ENCODE results near the gene SLC35B2. TPM values are rescaled to one million over a fixed set of nuclear protein-coding genes. Genes with fewer than 3 reads are reported as not detected.

SLC35B2 gene
- total and polyA plus RNA-seq, 7 experiments from 2014 or later, result 10.0 to 41.7 (median 20.4) TPM

DNA sequence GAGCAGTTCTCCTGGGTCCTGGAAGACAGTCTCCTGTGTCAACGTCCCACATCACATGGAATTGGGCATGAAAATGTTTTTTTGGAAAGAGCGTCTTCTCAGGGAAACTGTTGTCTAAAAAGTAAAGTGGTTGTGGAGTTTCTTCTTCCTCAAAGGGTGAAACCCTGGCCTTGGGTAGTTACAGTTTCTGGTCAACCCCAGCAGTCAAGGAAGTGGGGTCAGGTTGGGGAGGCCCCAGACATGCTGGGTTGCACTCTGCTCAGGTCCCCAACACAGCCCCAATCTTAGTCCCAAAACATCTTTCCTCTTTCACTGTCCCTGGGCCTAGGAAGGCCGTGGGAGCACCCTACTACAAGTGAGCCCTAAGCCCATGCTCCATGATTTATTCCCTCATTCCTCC lies 9.0 kb upstream of the SLC35B2 start:
- intact Hi-C loops (cut with micrococcal nuclease), result no loop called here
- ATAC-seq (no peak), DNase-seq (no peak)
- Histone ChIP-seq H3K4me1 (ENCODE audit: control insufficient read depth in 2 of 2, insufficient read depth in 2 of 2, low read length in 2 of 2) (peaks cover 30% of the 10 kb centered on the region in 2 donors), H3K9me3 (ENCODE audit: control insufficient read depth in 2 of 3, low read length in 3 of 3) (no peaks in the 10 kb centered on the region), H3K27ac (ENCODE audit: low read depth, low read length) (peak overlapping the region; percentile 97), H3K4me3 (ENCODE audit: low read length) (no peak overlapping the region), H3K27me3 (ENCODE audit: control insufficient read depth in 2 of 2, insufficient read depth in 2 of 2, low read length in 2 of 2) (peaks cover 0 to 10% of the 10 kb centered on the region in 2 donors), H3K36me3 (ENCODE audit: control insufficient read depth in 2 of 3, insufficient read depth in 3 of 3, low read length in 3 of 3) (peaks cover 0 to 4% (median 0%) of the 10 kb centered on the region in 3 experiments)
- Mint-ChIP-seq H3K4me3 (peak overlapping the region; percentile 87 to 99 (median 94)), H3K4me1 (peaks cover 26 to 54% (median 42%) of the 10 kb centered on the region in 7 donors), H3K27me3 (peaks cover 15 to 26% (median 21%) of the 10 kb centered on the region in 5 donors), H3K36me3 (peaks cover 0 to 15% (median 0%) of the 10 kb centered on the region in 5 donors), H3K9me3 (no peaks in the 10 kb centered on the region), H3K27ac (peak overlapping the region; percentile 55 to 96 (median 90))
- ChIA-PET CTCF (interaction anchor here (0.6 to 5.2 kb wide), 6 partner anchors 10 to 72 kb away, joined by 3 to 50 read pairs (median 6); partner anchors contain the start of genes HSP90AB1 and SLC35B2), POLR2A (interaction anchor here (1.3 to 3.7 kb wide), 4 partner anchors 10 to 43 kb away, joined by 3 to 33 read pairs (median 6); partner anchors contain the start of genes HSP90AB1 and SLC29A1)

DNA sequence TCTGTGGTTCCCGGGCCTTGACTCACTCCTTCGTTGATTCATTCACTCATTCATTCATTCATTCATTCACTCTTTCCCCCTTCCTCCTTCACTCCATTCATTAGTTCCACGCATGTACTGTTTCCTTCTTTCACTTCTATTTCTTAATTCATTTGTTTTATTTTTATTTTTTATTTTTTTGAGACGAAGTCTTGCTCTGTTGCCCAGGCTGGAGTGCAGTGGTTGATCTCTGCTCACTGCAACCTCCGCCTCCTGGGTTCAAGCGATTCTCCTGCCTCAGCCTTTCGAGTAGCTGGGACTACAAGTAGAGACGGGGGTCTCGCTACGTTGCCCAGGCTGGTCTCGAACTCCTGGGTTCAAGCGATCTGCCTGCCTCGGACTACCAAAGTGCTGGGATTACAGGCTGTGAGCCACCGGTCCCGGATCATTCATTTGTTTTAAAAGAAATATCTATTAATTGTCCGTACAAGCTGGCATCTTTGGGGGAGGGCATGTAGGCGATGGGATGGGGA lies 8.4 kb upstream of the SLC35B2 start:
- DNase-seq, result no peak
- peaks cover 0 to 17% (median 4%) of the 10 kb centered on the region in 5 donors for H3K36me3 Mint-ChIP-seq
- CTCF ChIA-PET, result interaction anchor here (1.6 to 5.2 kb wide), 2 partner anchors 10 to 39 kb away, joined by 10 to 50 read pairs; partner anchors contain the start of gene SLC35B2
- peak overlapping the region; percentile 97 for H3K27ac ChIP-seq (ENCODE audit: low read depth, low read length)
- H3K36me3 ChIP-seq (ENCODE audit: control insufficient read depth in 2 of 3, insufficient read depth in 3 of 3, low read length in 3 of 3), result peaks cover 0 to 7% (median 0%) of the 10 kb centered on the region in 3 experiments
- POLR2A ChIA-PET, result interaction anchor here (1.3 to 3.7 kb wide), 4 partner anchors 11 to 42 kb away, joined by 3 to 33 read pairs (median 10); partner anchors contain the start of genes HSP90AB1 and SLC29A1
- peaks cover 15 to 22% (median 17%) of the 10 kb centered on the region in 5 donors for H3K27me3 Mint-ChIP-seq
- no peak for ATAC-seq
- H3K27me3 ChIP-seq (ENCODE audit: control insufficient read depth in 2 of 2, insufficient read depth in 2 of 2, low read length in 2 of 2), result peaks cover 0 to 8% of the 10 kb centered on the region in 2 donors
- H3K4me1 ChIP-seq (ENCODE audit: control insufficient read depth in 2 of 2, insufficient read depth in 2 of 2, low read length in 2 of 2), result peaks cover 30% of the 10 kb centered on the region in 2 donors
- peak overlapping the region; percentile 77 to 96 (median 91) for H3K27ac Mint-ChIP-seq
- H3K9me3 Mint-ChIP-seq, result no peaks in the 10 kb centered on the region
- peak overlapping the region; percentile 85 for H3K4me3 ChIP-seq (ENCODE audit: low read length)
- intact Hi-C loops (cut with micrococcal nuclease), result loop anchor here (1.0 to 2.0 kb wide), 9 partner anchors 8 to 138 kb away; partner anchors contain the start of genes CDC5L (in 2 of the 2), SLC29A1 (in 2 of the 2), SLC35B2 (in 2 of the 2) and AARS2 (in 1 of the 2)
- peak overlapping the region; percentile 87 to 99 (median 94) for H3K4me3 Mint-ChIP-seq
- peaks cover 32 to 57% (median 43%) of the 10 kb centered on the region in 7 donors for H3K4me1 Mint-ChIP-seq
- H3K9me3 ChIP-seq (ENCODE audit: control insufficient read depth in 2 of 3, low read length in 3 of 3), result no peaks in the 10 kb centered on the region

DNA sequence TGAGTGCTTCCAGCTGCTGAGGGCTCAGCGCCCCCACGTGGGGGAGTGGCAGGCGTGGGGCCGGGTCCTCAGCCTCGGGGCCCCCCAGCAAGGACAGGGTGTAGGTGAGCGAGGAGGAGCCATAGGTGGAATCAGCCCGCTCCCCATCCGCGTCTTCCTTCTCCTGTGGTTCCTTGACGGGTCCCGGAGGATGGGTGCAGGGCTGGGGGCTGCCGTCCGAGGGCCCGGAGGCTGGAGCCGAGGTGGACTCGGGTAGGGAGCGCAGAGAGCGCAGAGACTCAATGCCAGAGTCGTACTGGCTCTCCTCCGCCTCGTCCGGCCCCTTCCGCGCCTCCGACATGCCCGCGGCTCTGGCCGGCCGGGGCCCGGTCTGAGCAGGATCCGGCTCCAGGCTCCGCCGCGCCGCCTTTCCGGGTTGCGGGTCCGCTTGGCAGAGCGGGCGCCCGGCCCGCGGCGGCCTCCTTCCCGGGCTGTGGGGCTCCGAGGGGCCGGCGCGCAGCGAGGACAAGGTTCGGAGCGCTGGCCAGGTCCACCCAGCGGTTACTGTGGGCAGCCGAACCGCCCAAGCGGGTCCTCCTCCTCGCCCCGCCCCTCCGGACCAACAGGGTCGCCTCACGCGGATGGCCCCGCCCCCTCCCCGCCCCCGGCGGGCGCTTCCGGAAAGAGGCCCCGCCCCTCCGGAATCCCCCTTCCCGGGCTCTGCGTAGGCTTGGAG lies 7.8 kb upstream of the SLC35B2 start, which contains the start of gene NFKBIE:
NFKBIE (minus strand) TSS at position 545 of the 715 bp plus-strand sequence; CDS start at position 340, 205 bp downstream.
- ChIA-PET CTCF (interaction anchor here (1.0 to 5.2 kb wide), 4 partner anchors 9 to 44 kb away, joined by 3 to 50 read pairs (median 4); partner anchors contain the start of gene HSP90AB1), POLR2A (interaction anchor here (1.2 to 3.7 kb wide), 5 partner anchors 10 to 41 kb away, joined by 4 to 33 read pairs (median 8); partner anchors contain the start of genes HSP90AB1 and SLC29A1)
- Mint-ChIP-seq H3K27ac (peak within 1 kb of the TSS; percentile 90 to 96 (median 92)), H3K27me3 (peaks cover 15 to 22% (median 16%) of the 10 kb centered on the region in 5 donors), H3K36me3 (peaks cover 0 to 18% (median 5%) of the 10 kb centered on the region in 5 donors), H3K4me3 (peak within 1 kb of the TSS; percentile 87 to 99 (median 94)), H3K9me3 (no peaks in the 10 kb centered on the region), H3K4me1 (peaks cover 32 to 57% (median 43%) of the 10 kb centered on the region in 7 donors)
- peak within 1 kb of the TSS; percentile 97 for H3K27ac ChIP-seq (ENCODE audit: low read depth, low read length)
- H3K27me3 ChIP-seq (ENCODE audit: control insufficient read depth in 2 of 2, insufficient read depth in 2 of 2, low read length in 2 of 2), result peaks cover 0 to 8% of the 10 kb centered on the region in 2 donors
- H3K9me3 ChIP-seq (ENCODE audit: control insufficient read depth in 2 of 3, low read length in 3 of 3), result no peaks in the 10 kb centered on the region
- peak; percentile 92 for ATAC-seq
- peaks cover 30% of the 10 kb centered on the region in 2 donors for H3K4me1 ChIP-seq (ENCODE audit: control insufficient read depth in 2 of 2, insufficient read depth in 2 of 2, low read length in 2 of 2)
- DNase-seq, result peak; percentile 87 to 99 (median 93)
- intact Hi-C loops (cut with micrococcal nuclease), result loop anchor here (1.0 to 2.0 kb wide), 9 partner anchors 8 to 138 kb away; partner anchors contain the start of genes CDC5L (in 2 of the 2), SLC29A1 (in 2 of the 2), SLC35B2 (in 2 of the 2) and AARS2 (in 1 of the 2)
- H3K36me3 ChIP-seq (ENCODE audit: control insufficient read depth in 2 of 3, insufficient read depth in 3 of 3, low read length in 3 of 3), result peaks cover 0 to 13% (median 0%) of the 10 kb centered on the region in 3 experiments
- peak within 1 kb of the TSS; percentile 85 for H3K4me3 ChIP-seq (ENCODE audit: low read length)

DNA sequence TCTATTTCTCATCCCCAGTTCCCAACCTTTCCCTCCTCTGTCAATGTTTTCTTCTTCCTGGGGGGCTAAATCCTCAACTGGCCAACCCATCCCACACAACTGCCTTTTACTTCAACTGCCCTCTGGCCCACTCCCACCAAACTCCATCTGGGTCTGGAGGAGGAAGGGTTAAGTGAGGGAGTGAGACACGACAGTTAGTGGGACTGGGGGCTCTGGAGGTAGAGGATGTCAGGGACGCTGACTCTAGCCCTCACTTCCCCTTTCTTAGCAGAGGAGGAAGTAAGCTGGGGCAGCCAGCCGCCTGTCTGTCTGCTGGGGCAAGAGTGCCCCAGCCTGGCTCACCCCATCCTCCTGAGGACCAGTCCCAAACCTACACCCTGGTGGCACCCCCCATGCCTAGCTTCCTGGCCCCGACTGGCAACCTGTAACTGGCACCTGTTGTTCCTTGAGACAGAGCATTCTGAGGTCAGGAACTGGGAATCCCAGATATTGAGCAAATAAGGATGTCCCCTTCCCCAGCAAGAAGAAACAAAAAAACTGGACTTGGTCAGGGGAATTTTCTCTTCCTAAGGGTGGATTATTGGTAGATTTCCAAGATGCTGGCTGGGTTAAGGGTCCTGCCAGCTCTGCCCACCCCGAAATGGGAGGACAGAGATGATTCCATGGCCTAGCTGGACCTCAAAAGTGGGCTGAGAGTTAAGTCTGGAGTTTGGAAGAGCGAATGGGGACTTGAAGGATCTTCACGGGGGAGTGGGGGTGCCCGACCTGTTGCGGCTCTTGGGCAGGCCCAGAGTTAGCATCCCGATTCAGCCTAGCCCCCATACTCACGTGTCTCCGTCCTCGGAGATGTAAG lies 7.1 kb upstream of the SLC35B2 start:
- Histone ChIP-seq H3K27ac (ENCODE audit: low read depth, low read length) (peak overlapping the region; percentile 97), H3K4me1 (ENCODE audit: control insufficient read depth in 2 of 2, insufficient read depth in 2 of 2, low read length in 2 of 2) (peaks cover 30% of the 10 kb centered on the region in 2 donors), H3K4me3 (ENCODE audit: low read length) (peak overlapping the region; percentile 85), H3K9me3 (ENCODE audit: control insufficient read depth in 2 of 3, low read length in 3 of 3) (no peaks in the 10 kb centered on the region), H3K27me3 (ENCODE audit: control insufficient read depth in 2 of 2, insufficient read depth in 2 of 2, low read length in 2 of 2) (peaks cover 0 to 3% of the 10 kb centered on the region in 2 donors), H3K36me3 (ENCODE audit: control insufficient read depth in 2 of 3, insufficient read depth in 3 of 3, low read length in 3 of 3) (peaks cover 0 to 18% (median 0%) of the 10 kb centered on the region in 3 experiments)
- Mint-ChIP-seq H3K36me3 (peaks cover 0 to 18% (median 5%) of the 10 kb centered on the region in 5 donors), H3K27ac (peak overlapping the region; percentile 90 to 96 (median 92)), H3K4me3 (peak overlapping the region; percentile 81 to 99 (median 94)), H3K27me3 (peaks cover 7 to 14% (median 9%) of the 10 kb centered on the region in 5 donors), H3K4me1 (peaks cover 30 to 51% (median 36%) of the 10 kb centered on the region in 7 donors), H3K9me3 (no peaks in the 10 kb centered on the region)
- ChIA-PET CTCF (interaction anchor here (0.7 to 1.2 kb wide), 4 partner anchors 8 to 44 kb away, joined by 3 to 5 read pairs (median 4); partner anchors contain the start of gene HSP90AB1), POLR2A (interaction anchor here (1.2 to 3.7 kb wide), 5 partner anchors 9 to 41 kb away, joined by 4 to 33 read pairs (median 8); partner anchors contain the start of genes HSP90AB1 and SLC29A1)
- intact Hi-C loops (cut with micrococcal nuclease), result loop anchor here (1.0 to 2.0 kb wide), 9 partner anchors 7 to 137 kb away; partner anchors contain the start of genes CDC5L (in 2 of the 2), SLC29A1 (in 2 of the 2), SLC35B2 (in 2 of the 2) and AARS2 (in 1 of the 2)
- ATAC-seq (peak; percentile 31), DNase-seq (no peak)

DNA sequence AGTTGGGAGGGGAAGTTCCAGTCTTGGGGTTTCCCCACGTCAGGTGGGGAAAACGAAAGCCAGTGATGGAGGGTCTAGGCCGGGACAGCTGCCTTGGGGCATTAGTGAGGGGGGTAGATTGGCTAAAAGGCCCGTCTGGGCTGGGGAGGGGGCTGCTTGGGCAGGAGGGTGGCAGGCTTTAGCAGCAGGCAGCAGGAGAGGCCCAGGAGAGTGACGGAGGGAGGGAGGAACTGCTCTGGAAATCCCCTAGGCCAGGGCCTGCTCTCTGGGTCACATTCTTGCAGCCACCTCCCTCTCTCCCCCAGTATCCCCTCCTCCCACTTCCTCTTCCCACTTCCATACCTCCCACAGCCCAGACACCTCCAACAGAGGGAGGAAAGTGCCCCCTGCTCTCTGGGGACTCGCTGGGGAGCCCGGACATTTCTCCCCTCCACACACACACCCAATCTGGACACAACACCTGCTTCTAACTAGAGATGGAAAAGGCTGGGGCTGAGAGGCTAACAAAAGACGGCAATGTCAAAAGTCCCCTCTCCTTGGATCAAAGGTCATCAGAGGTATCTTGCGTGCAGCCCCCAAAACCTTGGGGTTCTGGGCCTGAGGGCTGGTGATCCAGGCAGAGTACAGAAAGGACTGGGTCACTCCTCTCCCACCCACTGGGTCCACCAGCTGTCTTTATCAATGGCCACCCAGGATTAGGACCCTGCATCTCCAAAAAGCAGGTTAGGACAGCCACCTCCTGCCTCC lies 6.2 kb upstream of the SLC35B2 start:
- ChIA-PET POLR2A (interaction anchor here (1.6 to 3.7 kb wide), 5 partner anchors 9 to 21 kb away, joined by 4 to 35 read pairs (median 12); partner anchors contain the start of gene HSP90AB1), CTCF (no interaction called here)
- Histone ChIP-seq H3K9me3 (ENCODE audit: control insufficient read depth in 2 of 3, low read length in 3 of 3) (no peaks in the 10 kb centered on the region), H3K4me3 (ENCODE audit: low read length) (peak overlapping the region; percentile 85), H3K36me3 (ENCODE audit: control insufficient read depth in 2 of 3, insufficient read depth in 3 of 3, low read length in 3 of 3) (peaks cover 0 to 24% (median 0%) of the 10 kb centered on the region in 3 experiments), H3K27me3 (ENCODE audit: control insufficient read depth in 2 of 2, insufficient read depth in 2 of 2, low read length in 2 of 2) (peaks cover 0 to 3% of the 10 kb centered on the region in 2 donors), H3K27ac (ENCODE audit: low read depth, low read length) (peak overlapping the region; percentile 97), H3K4me1 (ENCODE audit: control insufficient read depth in 2 of 2, insufficient read depth in 2 of 2, low read length in 2 of 2) (peaks cover 30% of the 10 kb centered on the region in 2 donors)
- peaks cover 0 to 5% (median under 1%) of the 10 kb centered on the region in 5 donors for H3K27me3 Mint-ChIP-seq
- peaks cover 0 to 22% (median 5%) of the 10 kb centered on the region in 5 donors for H3K36me3 Mint-ChIP-seq
- H3K27ac Mint-ChIP-seq, result peak overlapping the region; percentile 90 to 96 (median 92)
- H3K9me3 Mint-ChIP-seq, result no peaks in the 10 kb centered on the region
- peak overlapping the region; percentile 81 to 99 (median 94) for H3K4me3 Mint-ChIP-seq
- peaks cover 30 to 49% (median 38%) of the 10 kb centered on the region in 7 donors for H3K4me1 Mint-ChIP-seq
- intact Hi-C loops (cut with micrococcal nuclease), result loop anchor here in 1 of 2 donors (2.0 kb wide), 2 partner anchors 25 to 123 kb away; partner anchors contain the start of gene CDC5L
- ATAC-seq (peak; percentile 28), DNase-seq (peak in 1 of 9 donors; percentile 42)

Measured in naive thymus-derived CD4-positive, alpha-beta T cell (primary cell).